ENCODE measurements around the gene PLXNC1.

Gene PLXNC1

DNA sequence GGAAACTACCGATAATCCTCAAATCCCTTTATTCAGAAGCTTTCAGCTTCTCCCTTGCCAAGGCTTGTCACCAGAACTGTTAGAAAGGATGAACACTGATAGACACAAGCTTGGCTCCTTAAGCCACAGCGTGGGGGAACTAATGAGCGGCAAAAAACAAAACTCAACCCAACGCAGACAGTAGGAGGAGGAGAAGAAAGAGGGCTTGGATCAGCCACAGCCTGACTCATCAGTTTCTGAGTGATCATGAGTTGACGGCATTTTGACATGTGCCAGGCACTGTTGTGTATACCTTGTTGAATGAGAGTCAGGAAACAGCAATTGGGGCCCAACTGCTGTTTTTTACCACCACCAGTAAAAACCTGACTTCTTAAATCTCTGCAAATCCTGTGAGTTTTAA, 23.7 kb downstream of the PLXNC1 start:
- DNase-seq = peak; percentile 91
- peaks cover 22% of the 10 kb centered on the region; the same call in 1 of the 2 replicates for H3K36me3 ChIP-seq (replicated peaks; ENCODE audit: insufficient read depth, low read length)
- H2AFZ ChIP-seq (ENCODE audit: low read length) = no peak overlapping the region
- peak overlapping the region; percentile 63 for H3K4me2 ChIP-seq (ENCODE audit: low read depth, low read length)
- H3K79me2 ChIP-seq (ENCODE audit: low read length) = peaks cover 68% of the 10 kb centered on the region
- peaks cover 50% of the 10 kb centered on the region for H3F3A ChIP-seq (ENCODE audit: insufficient read depth, low read length)
- no peaks in the 10 kb centered on the region for H3K27me3 ChIP-seq (replicated peaks; ENCODE audit: insufficient read depth, low read length)
- peak overlapping the region; percentile 95 for H3K27ac ChIP-seq (ENCODE audit: low read length)
- H3K9me2 ChIP-seq (replicated peaks; ENCODE audit: insufficient read depth, low read length) = no peaks in the 10 kb centered on the region
- peak overlapping the region; percentile 23; the same call in 1 of the 2 replicates for H3K4me3 ChIP-seq (ENCODE audit: low read length)
- no peaks in the 10 kb centered on the region for H4K20me1 ChIP-seq (ENCODE audit: insufficient read depth, low read length)
- no peaks in the 10 kb centered on the region for H3K9me3 ChIP-seq (replicated peaks; ENCODE audit: insufficient read depth, low read length)
- peak; percentile 25 for TF ChIP-seq CTCF (IDR thresholded peaks at IDR 0.05; ENCODE audit: low read length)
- TF ChIP-seq EZH2 (optimal IDR thresholded peaks at IDR 0.05; ENCODE audit: low read depth, low read length) = no peak
- H3K4me1 ChIP-seq (ENCODE audit: low read length) = peaks cover 80% of the 10 kb centered on the region
- peak overlapping the region; percentile 72 for H3K9ac ChIP-seq (ENCODE audit: low read length)

- TF ChIP-seq EZH2 (optimal IDR thresholded peaks at IDR 0.05; ENCODE audit: low read depth, low read length) (no peak), EZH2phosphoT487 (IDR thresholded peaks at IDR 0.05; ENCODE audit: low read length) (no peak), CTCF (IDR thresholded peaks at IDR 0.05; ENCODE audit: low read length) (no peak)
- peak overlapping the region; percentile 35; the same call in 1 of the 2 replicates for H3K4me3 ChIP-seq (ENCODE audit: low read length)
- peaks cover 68% of the 10 kb centered on the region for H3K79me2 ChIP-seq (ENCODE audit: low read length)
- H3K36me3 ChIP-seq (replicated peaks; ENCODE audit: insufficient read depth, low read length) = peaks cover 30% of the 10 kb centered on the region
- H3K9me2 ChIP-seq (replicated peaks; ENCODE audit: insufficient read depth, low read length) = no peaks in the 10 kb centered on the region
- no peak overlapping the region for H2AFZ ChIP-seq (ENCODE audit: low read length)
- no peaks in the 10 kb centered on the region for H3K27me3 ChIP-seq (replicated peaks; ENCODE audit: insufficient read depth, low read length)
- peaks cover 79% of the 10 kb centered on the region for H3K4me1 ChIP-seq (ENCODE audit: low read length)
- H4K20me1 ChIP-seq (ENCODE audit: insufficient read depth, low read length) = no peaks in the 10 kb centered on the region
- DNase-seq = peak; percentile 82
- H3K27ac ChIP-seq (ENCODE audit: low read length) = peak overlapping the region; percentile 95
- peak overlapping the region; percentile 63 for H3K4me2 ChIP-seq (ENCODE audit: low read depth, low read length)
- H3K9me3 ChIP-seq (replicated peaks; ENCODE audit: insufficient read depth, low read length) = 0 out of 2 replicates have a peak, but pooled peaks cover 3% of the 10 kb centered on the region
- peak overlapping the region; percentile 72 for H3K9ac ChIP-seq (ENCODE audit: low read length)
- H3F3A ChIP-seq (ENCODE audit: insufficient read depth, low read length) = peaks cover 50% of the 10 kb centered on the region
Measured at GRCh38 chr12:94172973-94173372, 24.6 kb downstream of the PLXNC1 start.

DNA sequence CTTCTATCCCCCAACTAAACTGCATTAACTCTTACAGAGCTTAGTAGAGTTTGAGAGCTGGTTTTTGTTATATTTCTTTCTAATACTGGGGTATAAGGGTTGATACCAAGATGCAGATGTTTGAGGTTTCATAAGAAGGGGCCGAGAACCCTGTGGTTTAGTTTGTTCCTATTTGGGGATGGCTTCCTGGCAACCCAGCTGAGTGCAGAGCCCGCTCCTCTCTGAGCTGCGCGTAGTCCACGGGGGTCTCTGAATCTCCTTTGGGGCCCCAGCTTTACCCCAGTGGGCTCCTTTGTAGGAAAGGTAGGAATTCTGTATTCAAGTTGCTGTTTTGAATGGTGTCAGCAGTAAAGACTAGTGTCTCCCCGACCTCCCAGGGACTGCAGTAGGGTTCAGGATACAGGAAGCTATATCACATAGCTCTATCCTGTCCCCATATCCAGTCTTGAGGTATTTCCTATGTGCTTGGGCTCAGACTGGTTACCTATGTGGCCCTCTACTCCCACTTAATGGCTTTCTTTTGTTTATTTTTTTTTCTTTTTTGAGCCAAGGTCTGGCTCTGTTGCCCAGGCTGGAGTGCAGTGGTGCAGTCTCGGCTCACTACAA, 25.4 kb downstream of the PLXNC1 start:
- peaks cover 50% of the 10 kb centered on the region for H3F3A ChIP-seq (ENCODE audit: insufficient read depth, low read length)
- no peaks in the 10 kb centered on the region for H3K27me3 ChIP-seq (replicated peaks; ENCODE audit: insufficient read depth, low read length)
- H3K9me2 ChIP-seq (replicated peaks; ENCODE audit: insufficient read depth, low read length) = no peaks in the 10 kb centered on the region
- H3K79me2 ChIP-seq (ENCODE audit: low read length) = peaks cover 68% of the 10 kb centered on the region
- H3K27ac ChIP-seq (ENCODE audit: low read length) = peak overlapping the region; percentile 95
- TF ChIP-seq EZH2 (optimal IDR thresholded peaks at IDR 0.05; ENCODE audit: low read depth, low read length) = no peak
- TF ChIP-seq EZH2phosphoT487 (IDR thresholded peaks at IDR 0.05; ENCODE audit: low read length) = no peak
- TF ChIP-seq CTCF (IDR thresholded peaks at IDR 0.05; ENCODE audit: low read length) = no peak
- H2AFZ ChIP-seq (ENCODE audit: low read length) = no peak overlapping the region
- H3K4me3 ChIP-seq (ENCODE audit: low read length) = peak overlapping the region; percentile 35
- peak; percentile 78 for DNase-seq
- peak overlapping the region; percentile 63 for H3K4me2 ChIP-seq (ENCODE audit: low read depth, low read length)
- H3K36me3 ChIP-seq (replicated peaks; ENCODE audit: insufficient read depth, low read length) = peaks cover 33% of the 10 kb centered on the region
- peak overlapping the region; percentile 72 for H3K9ac ChIP-seq (ENCODE audit: low read length)
- 0 out of 2 replicates have a peak, but pooled peaks cover 3% of the 10 kb centered on the region for H3K9me3 ChIP-seq (replicated peaks; ENCODE audit: insufficient read depth, low read length)
- H3K4me1 ChIP-seq (ENCODE audit: low read length) = peaks cover 72% of the 10 kb centered on the region
- H4K20me1 ChIP-seq (ENCODE audit: insufficient read depth, low read length) = no peaks in the 10 kb centered on the region

Data from MM.1S (cell line).